Endodermal cell (in vitro differentiated cells): ENCODE measurements around the gene ATXN1. TPM values are rescaled to one million over a fixed set of nuclear protein-coding genes. Genes with fewer than 3 reads are reported as not detected.
"Not testable (repeated sequence)": the region's sequence is repeated elsewhere in the genome, so short reads cannot be mapped to it uniquely, and the experiment has no call there.

Experiments
- DNase-seq: peaks from one replicate; pipeline ENCODE4 v3.0.0-alpha.2; 2017
- H3K27ac ChIP-seq: 2 replicates; pipeline ENCODE4 v1.5.1; 2013; ENCODE audit warnings: mild to moderate bottlenecking, low read depth, low read length, moderate library complexity
- H3K27me3 ChIP-seq: 2 replicates; pipeline ENCODE4 v1.6.1; 2013; ENCODE audit warnings: mild to moderate bottlenecking, low read length, moderate library complexity; ENCODE audit not compliant: insufficient read depth, control insufficient read depth, poor library complexity, severe bottlenecking
- H3K36me3 ChIP-seq: 2 replicates; pipeline ENCODE4 v1.7.0; 2013; ENCODE audit warnings: mild to moderate bottlenecking, low read length, moderate library complexity; ENCODE audit not compliant: control insufficient read depth, insufficient read depth
- H3K4me1 ChIP-seq: one replicate; pipeline ENCODE4 v1.7.0; 2013; ENCODE audit warnings: low read length; ENCODE audit not compliant: control insufficient read depth, insufficient read depth
- H3K4me3 ChIP-seq: 2 replicates; pipeline ENCODE4 v1.5.1; 2013; ENCODE audit warnings: mild to moderate bottlenecking, low read length, moderate library complexity
- H3K9ac ChIP-seq: 2 replicates; pipeline ENCODE4 v1.6.1; 2013; ENCODE audit warnings: mild to moderate bottlenecking, low read length, moderate library complexity; ENCODE audit not compliant: poor library complexity, severe bottlenecking; ENCODE audit errors: extremely low read depth
- H3K9me3 ChIP-seq: 2 replicates; pipeline ENCODE4 v1.6.1; 2013; ENCODE audit warnings: mild to moderate bottlenecking, low read length, moderate library complexity; ENCODE audit not compliant: control insufficient read depth
- H3K27ac Mint-ChIP-seq: 2 replicates; pipeline ENCODE4 v1.8.0; 2020; ENCODE audit warnings: mixed read lengths
- H3K27me3 Mint-ChIP-seq: 2 replicates; pipeline ENCODE4 v1.8.0; 2021; ENCODE audit warnings: mild to moderate bottlenecking, mixed read lengths; ENCODE audit not compliant: insufficient read depth
- H3K36me3 Mint-ChIP-seq: 2 replicates; pipeline ENCODE4 v1.8.0; 2020; ENCODE audit warnings: low read depth, mixed read lengths
- H3K4me1 Mint-ChIP-seq: 2 replicates; pipeline ENCODE4 v1.8.0; 2020; ENCODE audit warnings: mixed read lengths
- H3K4me3 Mint-ChIP-seq: 2 replicates; pipeline ENCODE4 v1.8.0; 2020; ENCODE audit warnings: mild to moderate bottlenecking, moderate library complexity, mixed read lengths
- H3K9me3 Mint-ChIP-seq: 2 replicates; pipeline ENCODE4 v1.8.0; 2020; ENCODE audit warnings: mild to moderate bottlenecking, mixed read lengths
- WGBS, 2 experiments: methylation state at CpG; one replicate each; pipeline versions ENCODE4 v1.1.5 to v1.1.7; 2013; ENCODE audit warnings: missing lambda C conversion rate in 2 of 2, mixed read lengths in 1 of 2; ENCODE audit not compliant: insufficient coverage in 1 of 2, insufficient read length in 1 of 2; 5-methylcytosine and 5-hydroxymethylcytosine counted together
- total RNA-seq, 2 donors: library from RNA; stranded (reverse); fragmentation: NEBNext Ultra II Directional in 1 of 2; extraction: Animal tissue kit (Norgen Biotek cat#: 25700) in 1 of 2; gene quantifications; 2 replicates in 1 of 2; 3 replicates in 1 of 2; pipeline ENCODE4 v1.2.1, GENCODE V29; 2021
- TF ChIP-seq, protein P1 (sequence below): fragments of 200-600 bp; sonication (generic); conservative IDR thresholded peaks from 2 replicates; pipeline ENCODE4 v1.5.0; 2021; ENCODE audit warnings: antibody characterized with exemption, mild to moderate bottlenecking

Gene ATXN1
- total RNA-seq, 2 donors from 2014 or later: 10.4 to 15.9 TPM

DNA sequence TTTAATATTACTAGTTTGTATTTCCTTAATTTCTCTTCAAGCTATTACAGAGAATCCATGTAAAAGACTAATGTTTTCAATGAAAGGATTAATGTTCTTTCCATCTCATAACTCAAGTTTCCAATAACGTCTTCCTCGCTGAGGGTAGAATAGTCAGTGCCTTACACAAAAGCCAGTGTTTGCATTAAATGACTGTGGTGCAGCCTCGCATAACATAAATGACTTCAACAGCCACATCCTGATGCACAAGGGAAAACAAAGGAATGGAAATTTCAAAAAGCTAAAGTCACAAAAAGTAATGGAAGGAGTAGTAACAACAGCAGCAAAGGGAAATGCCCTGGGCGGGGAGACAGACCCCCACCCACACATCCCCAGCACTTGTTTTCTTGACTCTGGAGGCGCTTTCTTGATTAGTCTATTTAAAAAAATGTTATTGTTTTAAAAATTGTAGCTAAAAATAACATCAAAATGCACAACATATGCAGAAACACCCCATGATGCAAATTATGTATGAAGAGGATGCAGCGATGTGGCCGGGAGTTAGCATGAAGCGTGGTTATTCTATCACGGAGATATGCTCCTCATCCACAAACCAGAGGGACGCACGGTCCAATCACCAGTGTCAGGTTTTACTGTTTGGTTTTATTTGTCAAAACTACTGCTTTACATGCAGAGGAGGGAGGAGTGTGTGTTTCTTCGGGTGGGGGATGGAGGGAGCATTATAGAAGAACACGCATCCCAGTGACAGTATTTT, 294.3 kb downstream of the ATXN1 start:
- Mint-ChIP-seq H3K27ac (no peak overlapping the region), H3K36me3 (no peaks in the 10 kb centered on the region), H3K9me3 (peaks cover 8% of the 10 kb centered on the region), H3K27me3 (no peaks in the 10 kb centered on the region), H3K4me1 (peaks cover 20% of the 10 kb centered on the region), H3K4me3 (no peak overlapping the region)
- Histone ChIP-seq H3K9ac (no peak overlapping the region), H3K27me3 (no peaks in the 10 kb centered on the region), H3K4me3 (no peak overlapping the region), H3K9me3 (no peaks in the 10 kb centered on the region), H3K36me3 (no peaks in the 10 kb centered on the region), H3K4me1 (peaks cover 3% of the 10 kb centered on the region), H3K27ac (no peak overlapping the region)
- TF ChIP-seq, protein P1, sequence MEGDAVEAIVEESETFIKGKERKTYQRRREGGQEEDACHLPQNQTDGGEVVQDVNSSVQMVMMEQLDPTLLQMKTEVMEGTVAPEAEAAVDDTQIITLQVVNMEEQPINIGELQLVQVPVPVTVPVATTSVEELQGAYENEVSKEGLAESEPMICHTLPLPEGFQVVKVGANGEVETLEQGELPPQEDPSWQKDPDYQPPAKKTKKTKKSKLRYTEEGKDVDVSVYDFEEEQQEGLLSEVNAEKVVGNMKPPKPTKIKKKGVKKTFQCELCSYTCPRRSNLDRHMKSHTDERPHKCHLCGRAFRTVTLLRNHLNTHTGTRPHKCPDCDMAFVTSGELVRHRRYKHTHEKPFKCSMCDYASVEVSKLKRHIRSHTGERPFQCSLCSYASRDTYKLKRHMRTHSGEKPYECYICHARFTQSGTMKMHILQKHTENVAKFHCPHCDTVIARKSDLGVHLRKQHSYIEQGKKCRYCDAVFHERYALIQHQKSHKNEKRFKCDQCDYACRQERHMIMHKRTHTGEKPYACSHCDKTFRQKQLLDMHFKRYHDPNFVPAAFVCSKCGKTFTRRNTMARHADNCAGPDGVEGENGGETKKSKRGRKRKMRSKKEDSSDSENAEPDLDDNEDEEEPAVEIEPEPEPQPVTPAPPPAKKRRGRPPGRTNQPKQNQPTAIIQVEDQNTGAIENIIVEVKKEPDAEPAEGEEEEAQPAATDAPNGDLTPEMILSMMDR: no peak
- no peak for DNase-seq
- WGBS, 2 experiments: 93 to 94% methylated on average over 7 to 12 of the region's 13 CpGs

DNA sequence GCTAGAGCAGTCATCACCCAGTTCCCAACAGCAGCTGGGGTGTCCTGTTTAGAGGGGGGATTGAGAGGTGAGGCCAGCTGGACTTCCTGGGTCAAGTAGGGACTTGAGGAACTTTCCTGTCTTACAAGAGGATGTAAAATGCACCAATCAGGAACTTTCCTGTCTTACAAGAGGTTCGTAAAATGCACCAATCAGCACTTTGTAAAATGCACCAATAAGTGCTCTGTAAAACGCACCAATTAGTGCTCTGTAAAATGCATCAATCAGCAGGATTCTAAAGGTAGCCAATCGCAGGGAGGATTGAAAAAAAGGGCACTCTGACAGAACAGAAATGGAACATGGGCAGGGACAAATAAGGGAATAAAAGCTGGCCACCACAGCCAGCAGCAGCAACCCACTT, 297.2 kb downstream of the ATXN1 start:
- WGBS, 2 experiments: 92 to 96% methylated on average over 3 of the region's 3 CpGs
- Mint-ChIP-seq H3K4me3 (no peak overlapping the region), H3K36me3 (no peaks in the 10 kb centered on the region)

DNA sequence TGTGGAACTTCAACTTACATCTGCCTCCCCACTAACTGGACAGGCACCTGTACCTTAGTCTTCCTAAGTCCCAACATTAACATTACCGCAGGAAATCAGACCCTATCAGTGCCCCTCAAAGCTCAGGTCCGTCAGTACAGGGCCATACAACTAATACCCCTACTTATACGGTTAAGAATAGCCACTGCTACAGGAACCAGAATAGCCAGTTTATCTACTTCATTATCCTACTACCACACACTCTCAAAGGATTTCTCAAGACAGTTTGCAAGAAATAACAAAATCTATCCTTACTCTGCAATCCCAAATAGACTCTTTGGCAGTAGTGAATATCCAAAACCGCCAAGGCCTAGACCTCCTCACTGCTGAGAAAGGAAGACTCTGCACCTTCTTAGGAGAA, 298.0 kb downstream of the ATXN1 start:
- not testable (repeated sequence) for H3K9ac ChIP-seq, H3K27me3 Mint-ChIP-seq, H3K9me3 Mint-ChIP-seq, H3K27me3 ChIP-seq, H3K9me3 ChIP-seq, H3K27ac Mint-ChIP-seq, H3K4me3 Mint-ChIP-seq, H3K27ac ChIP-seq, H3K4me3 ChIP-seq, DNase-seq, H3K36me3 ChIP-seq, H3K4me1 ChIP-seq, H3K36me3 Mint-ChIP-seq
- 97 to 100% methylated on average over 3 to 4 of the region's 4 CpGs for WGBS, 2 experiments
- peaks cover 11% of the 10 kb centered on the region for H3K4me1 Mint-ChIP-seq

More for the DNA sequence above, 297.2 kb downstream of the ATXN1 start:
- TF ChIP-seq, protein P1: no peak
- DNase-seq: no peak
- Mint-ChIP-seq H3K9me3 (peaks cover 8% of the 10 kb centered on the region), H3K4me1 (peaks cover 11% of the 10 kb centered on the region), H3K27ac (no peak overlapping the region), H3K27me3 (no peaks in the 10 kb centered on the region)
- H3K9me3 ChIP-seq: no peaks in the 10 kb centered on the region
- no peak overlapping the region for H3K9ac ChIP-seq
- H3K27ac ChIP-seq: no peak overlapping the region
- H3K36me3 ChIP-seq: no peaks in the 10 kb centered on the region
- H3K4me1 ChIP-seq: no peaks in the 10 kb centered on the region
- no peak overlapping the region for H3K4me3 ChIP-seq
- H3K27me3 ChIP-seq: no peaks in the 10 kb centered on the region
